Measurements from ENCODE around the gene PLAGL1.

GRCh38 chr6:144008120-144008811 is at the start of gene PLAGL1:
- TF ChIP-seq CTCF (IDR thresholded peaks at IDR 0.05) (no peak), POLR2A (IDR thresholded peaks at IDR 0.05) (peak in 1 of 2 donors; percentile 82)
